Daoy (cell line): Measurements from ENCODE around the gene ACSL3. TPM values are rescaled to one million over a fixed set of nuclear protein-coding genes. Genes with fewer than 3 reads are reported as not detected.
"Not testable (repeated sequence)": the region's sequence is repeated elsewhere in the genome, so short reads cannot be mapped to it uniquely, and the experiment has no call there.

Experiments
- DNase-seq: peaks from one replicate; pipeline ENCODE4 v3.0.0-alpha.2; 2015; ENCODE audit warnings: low read depth
- total RNA-seq: library from RNA; depleted of rRNA; stranded (reverse); fragments of >200 nt; shearing (Covaris generic); gene quantifications from 2 replicates; pipeline ENCODE4 v1.2.3, GENCODE V29; 2014; rRNA removed

Gene ACSL3
- 62.9 and 76.2 TPM in 2 replicates for total RNA-seq

GRCh38 chr2:222860740-222861410 lies at the start of gene ACSL3:
Gene ACSL3 (plus strand): TSS chr2:222861036. CDS start chr2:222908773, 47,737 bp downstream.
- DNase-seq = peak; percentile 97

DNA sequence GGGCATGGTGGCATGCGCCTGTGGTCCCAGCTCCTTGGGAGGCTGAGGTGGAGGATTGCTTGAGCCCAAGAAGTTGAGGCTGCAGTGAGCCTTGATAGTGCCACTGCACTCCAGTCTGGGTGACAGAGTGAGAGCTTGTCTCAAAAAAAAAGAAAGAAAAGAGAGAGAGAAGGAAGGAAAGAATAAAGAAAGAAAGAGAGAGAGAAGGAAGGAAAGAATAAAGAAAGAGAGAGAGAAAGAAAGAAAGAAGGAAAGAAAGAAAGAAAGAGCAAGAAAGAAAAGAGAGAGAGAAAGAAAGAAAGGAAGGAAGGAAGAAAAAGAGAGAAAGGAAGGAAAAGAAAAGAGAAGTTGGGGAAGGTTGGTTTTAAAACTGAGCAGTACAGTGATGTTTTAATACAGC lies 49.0 kb upstream of the ACSL3 start:
- no peak for DNase-seq

- no peak for DNase-seq
These were observed 47.5 kb upstream of the ACSL3 start for GRCh38 chr2:222813177-222813843.

GRCh38 chr2:222819722-222820333 lies 41.0 kb upstream of the ACSL3 start:
- no peak for DNase-seq

DNA sequence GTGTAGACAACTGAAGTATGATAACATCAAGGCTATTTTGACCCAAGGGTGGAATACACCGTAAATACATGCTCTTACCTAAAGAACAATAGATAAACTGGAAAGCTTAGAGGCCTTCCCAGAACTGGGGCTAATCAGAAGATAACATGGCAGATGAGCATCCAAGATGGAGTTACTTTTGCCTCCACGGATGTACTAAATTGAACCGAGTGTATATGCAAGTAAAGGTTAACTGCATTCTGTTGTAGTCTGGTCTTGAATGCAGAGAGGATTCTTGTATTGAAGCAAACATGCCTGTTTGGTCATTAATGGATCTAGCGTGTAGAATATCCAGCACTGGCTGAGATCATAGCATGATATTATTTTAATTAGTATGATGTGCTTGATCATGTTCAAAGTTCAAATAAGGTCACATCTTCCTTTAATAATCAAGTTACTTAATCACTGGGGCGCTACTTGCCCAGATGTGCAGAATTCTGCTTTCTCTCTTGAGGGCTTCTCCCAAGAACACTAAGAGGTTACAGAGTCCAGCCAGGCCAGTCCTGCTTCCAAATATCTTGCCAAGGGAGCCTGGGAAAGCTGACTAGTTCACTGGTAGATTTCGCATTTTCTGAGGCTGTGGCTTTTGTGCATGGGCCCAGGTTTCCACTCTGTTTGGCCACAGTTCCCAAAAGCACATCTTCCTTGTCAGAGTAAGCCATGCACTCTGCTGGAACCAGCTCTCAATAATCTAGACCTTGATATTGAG lies 37.5 kb upstream of the ACSL3 start:
- DNase-seq = no peak

GRCh38 chr2:222825031-222825430 lies 35.8 kb upstream of the ACSL3 start:
- DNase-seq = no peak

- DNase-seq = no peak
These were observed 33.4 kb upstream of the ACSL3 start for GRCh38 chr2:222827417-222827816.

- DNase-seq = no peak
These were observed 32.3 kb upstream of the ACSL3 start for GRCh38 chr2:222828572-222828971.

GRCh38 chr2:222830164-222830563 lies 30.7 kb upstream of the ACSL3 start:
- DNase-seq = no peak

DNA sequence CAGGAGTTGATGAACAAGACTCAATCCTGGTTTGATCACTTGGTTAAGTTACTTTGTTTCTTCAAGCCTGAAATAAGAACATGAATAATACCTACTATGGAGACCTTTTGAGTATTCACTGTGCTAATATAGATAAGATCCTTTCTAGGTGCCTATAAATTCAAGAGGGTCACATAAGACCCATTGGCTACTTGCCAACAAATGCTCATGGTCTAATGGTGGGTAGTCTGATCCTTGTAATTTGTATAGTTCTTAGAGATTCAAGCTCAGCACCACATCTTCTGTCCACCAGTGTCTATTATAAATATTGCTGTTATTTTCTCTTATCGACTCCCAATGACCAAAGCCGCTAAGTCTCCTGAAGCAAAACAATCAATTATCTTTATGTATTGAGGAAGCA lies 27.4 kb upstream of the ACSL3 start:
- no peak for DNase-seq

DNA sequence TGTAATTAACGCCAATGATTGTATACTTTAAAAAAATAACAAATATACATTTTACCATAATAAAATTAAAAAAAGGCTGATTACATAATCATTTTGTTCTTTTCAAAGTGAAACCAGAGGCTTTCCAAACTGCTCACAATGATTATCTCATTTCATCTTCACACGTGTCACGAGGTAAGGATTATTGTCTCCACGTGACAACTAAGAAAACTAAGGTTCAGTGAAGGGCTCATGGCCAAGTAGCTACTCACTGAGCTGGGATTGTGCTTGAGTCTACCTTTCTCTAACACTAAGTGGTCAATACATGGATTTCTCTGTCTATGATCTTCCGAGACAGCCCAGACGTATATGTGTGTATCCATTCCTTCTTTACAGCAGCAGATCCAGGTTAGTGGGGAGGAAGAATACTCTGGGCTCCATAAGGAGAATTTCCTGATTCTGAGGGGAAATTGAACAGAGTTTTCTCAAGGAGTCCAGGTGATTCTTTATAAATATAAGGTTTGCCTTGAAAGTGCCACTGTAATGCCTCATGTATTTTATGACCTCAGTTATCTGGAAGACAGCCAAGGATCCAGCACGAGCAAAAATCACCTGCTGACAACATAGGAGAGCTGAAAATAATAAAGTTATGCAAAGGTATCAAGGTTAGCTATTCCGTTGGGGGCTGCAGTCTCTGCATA lies 25.6 kb upstream of the ACSL3 start:
- DNase-seq = no peak

DNA sequence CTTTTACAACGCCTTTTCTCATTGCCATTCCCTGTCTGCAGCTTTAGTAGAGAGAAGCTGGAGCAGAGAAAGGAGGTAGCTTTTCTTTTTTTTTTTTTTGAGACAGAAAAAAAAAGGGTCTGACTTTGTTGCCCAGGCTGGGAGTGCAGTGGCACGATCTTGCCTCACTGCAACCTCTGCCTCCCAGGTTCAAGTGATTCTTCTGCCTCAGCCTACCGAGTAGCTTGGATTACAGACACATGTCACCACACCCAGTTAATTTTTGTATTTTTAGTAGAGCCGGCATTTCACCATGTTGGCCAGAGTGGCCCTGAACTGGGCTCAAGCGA lies 25.0 kb upstream of the ACSL3 start:
- no peak for DNase-seq

DNA sequence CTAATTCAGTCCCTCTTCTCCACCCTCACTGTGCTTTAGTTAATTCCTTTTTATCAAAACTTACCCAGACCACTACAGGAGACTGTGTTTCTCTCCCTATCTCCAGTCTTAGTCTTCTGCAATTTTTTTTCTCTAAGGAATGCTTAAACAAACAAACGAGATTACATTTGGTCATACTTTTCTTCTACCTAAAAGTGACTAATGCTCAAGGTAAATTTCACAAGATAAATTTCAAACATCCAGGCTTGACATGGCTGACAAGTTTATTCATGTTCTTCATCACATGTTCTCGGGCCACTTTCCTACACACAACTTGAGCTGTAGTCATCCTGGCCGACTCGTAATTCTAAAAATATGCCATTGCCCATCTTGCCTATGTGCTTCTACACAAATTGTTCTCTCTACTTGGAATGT lies 23.2 kb upstream of the ACSL3 start:
- DNase-seq = no peak

- DNase-seq = no peak
These were observed 20.6 kb upstream of the ACSL3 start for GRCh38 chr2:222840060-222840802.

DNA sequence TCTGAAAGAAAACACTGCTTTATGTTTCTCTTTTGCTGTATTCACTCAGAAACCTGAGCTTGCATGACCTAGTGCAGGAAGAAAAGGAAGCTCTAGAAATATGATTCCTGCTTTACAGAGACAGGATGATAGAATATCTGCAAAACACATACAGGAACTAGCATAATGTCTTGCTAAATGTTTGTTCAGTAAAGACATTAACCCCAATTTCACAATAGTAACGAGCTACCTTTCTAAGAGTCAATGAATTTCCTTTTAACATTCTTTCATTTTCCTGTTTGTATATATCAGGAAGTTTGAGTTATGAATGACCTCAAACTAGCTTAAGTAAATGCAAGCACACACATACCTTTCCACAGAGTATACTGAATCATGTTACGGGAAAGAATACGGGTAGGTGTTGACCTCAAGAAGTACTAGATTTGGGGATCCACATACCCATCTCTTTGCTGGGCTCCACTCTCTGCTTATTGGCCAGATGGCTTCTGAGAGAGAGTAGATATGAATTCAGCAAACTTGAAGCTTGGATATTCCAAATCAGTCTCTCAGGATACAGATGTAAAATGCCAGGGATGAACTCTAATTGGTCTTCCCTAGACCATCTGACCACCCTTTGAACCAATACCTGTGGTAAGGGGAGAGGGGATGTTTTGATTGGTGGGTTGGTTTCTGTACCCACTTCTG lies 18.2 kb upstream of the ACSL3 start:
- no peak for DNase-seq

- DNase-seq = peak; percentile 62
These were observed 16.5 kb upstream of the ACSL3 start for GRCh38 chr2:222844323-222844722.

DNA sequence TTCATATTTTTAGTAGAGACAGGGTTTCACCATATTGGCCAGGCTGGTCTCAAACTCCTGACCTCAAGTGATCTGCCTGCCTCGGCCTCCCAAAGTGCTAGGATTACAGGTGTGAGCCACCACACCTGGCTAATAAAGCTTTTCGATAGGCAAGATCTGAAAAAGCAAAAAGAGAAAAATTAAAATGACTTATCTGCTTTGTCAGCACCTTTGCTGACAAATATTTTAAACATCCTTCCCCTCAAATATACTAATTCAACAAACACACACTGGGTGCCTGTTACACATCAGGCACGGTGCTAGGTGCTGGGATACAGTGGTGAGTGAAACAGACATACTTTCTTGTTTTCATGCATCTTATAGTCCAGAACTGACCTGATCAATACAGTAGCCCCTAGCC lies 15.5 kb upstream of the ACSL3 start:
- not testable (repeated sequence) for DNase-seq

DNA sequence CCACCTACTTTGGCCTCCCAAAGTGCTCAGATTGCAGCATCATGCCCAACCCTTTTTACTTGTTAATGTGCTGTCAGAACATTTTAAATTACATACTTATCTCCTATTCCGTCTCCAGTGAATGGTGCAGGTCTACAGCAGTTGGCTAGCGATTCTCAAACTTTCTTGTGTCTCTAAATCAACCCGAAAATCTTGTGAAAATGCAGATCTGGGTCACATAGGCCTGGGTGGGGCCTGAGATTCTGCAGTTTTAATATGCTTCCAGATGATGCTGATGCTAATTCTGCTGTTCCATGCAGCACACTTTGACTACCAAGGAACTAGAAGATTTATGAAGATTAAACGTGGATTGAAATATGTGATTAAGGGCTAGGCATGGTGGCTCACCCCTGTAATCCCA lies 14.8 kb upstream of the ACSL3 start:
- DNase-seq = no peak

DNA sequence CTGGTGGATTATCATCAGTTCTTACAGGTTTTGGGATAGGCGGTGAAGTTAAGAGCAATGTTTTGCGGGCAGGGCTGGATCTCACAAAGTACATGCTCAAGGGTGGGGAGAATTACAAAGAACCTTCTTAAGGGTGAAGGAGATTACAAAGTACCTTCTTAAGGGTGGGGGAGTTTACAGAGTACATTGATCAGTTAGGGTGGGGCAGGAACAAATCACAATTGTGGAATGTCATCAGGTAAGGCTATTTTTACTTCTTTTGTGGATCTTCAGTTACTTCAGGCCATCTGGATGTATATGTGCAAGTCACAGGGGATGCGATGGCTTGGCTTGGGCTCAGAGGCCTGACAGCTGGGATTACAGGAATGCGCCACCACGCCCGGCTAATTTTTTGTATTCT lies 12.8 kb upstream of the ACSL3 start:
- DNase-seq = not testable (repeated sequence)

DNA sequence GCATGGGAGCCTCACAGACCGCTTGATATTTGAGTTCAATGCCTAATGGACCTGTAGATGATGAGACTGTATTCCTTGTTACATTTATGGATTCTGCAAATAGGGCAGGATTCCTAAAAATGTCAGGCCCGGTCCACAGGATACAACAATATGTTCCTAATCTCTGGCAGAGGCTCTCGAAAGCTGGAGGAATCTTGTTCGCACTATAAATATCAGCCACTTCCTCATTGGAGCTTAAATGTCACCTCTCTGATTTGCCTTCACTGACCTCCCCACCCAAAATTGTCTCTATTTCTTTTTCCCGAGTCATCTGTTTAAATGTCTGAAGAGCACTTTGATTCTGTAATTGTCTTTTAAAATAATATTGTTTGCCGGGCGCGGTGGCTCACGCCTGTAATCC lies 12.0 kb upstream of the ACSL3 start:
- DNase-seq = no peak
